Caco-2 (cell line): Measurements from ENCODE around the gene AQP5. TPM values are rescaled to one million over a fixed set of nuclear protein-coding genes. Genes with fewer than 3 reads are reported as not detected.

Experiments used
- BruUV-seq: library from RNA; stranded (reverse); fragments of 400-500 nt; replicated peaks from 2 replicates; lab custom pipeline; 2021; lab: Mats Ljungman, UMichigan
- CTCF ChIA-PET: fragments of 300-600 bp; sonication (Branson Sonifier 250); formaldehyde crosslinking; loops from one replicate; lab custom pipeline; 2022; ENCODE audit warnings: antibody characterized with exemption; lab: Charles Lee
- POLR2A ChIA-PET: fragments of 300-600 bp; sonication (Branson Sonifier 250); formaldehyde crosslinking; loops from one replicate; lab custom pipeline; 2022; ENCODE audit warnings: antibody characterized with exemption; lab: Charles Lee
- DNase-seq, 2 experiments: peaks; one replicate each; pipeline versions ENCODE4 v3.0.0 to v3.0.0-alpha.2; 2020 to 2022
- H3K27me3 ChIP-seq: replicated peaks from 2 replicates; pipeline ENCODE4 v1.6.0; 2011; ENCODE audit warnings: low read length; ENCODE audit not compliant: control insufficient read depth, insufficient read depth
- H3K36me3 ChIP-seq: 2 replicates; pipeline ENCODE4 v1.5.1; 2011; ENCODE audit warnings: low read length; ENCODE audit not compliant: control insufficient read depth, insufficient read depth
- H3K4me1 ChIP-seq: fragments of 250-450 bp; sonication (Bioruptor Pico); 2 replicates; pipeline ENCODE4 v1.5.1; 2020; ENCODE audit warnings: mild to moderate bottlenecking
- H3K4me3 ChIP-seq: 2 replicates; pipeline ENCODE4 v1.5.1; 2011; ENCODE audit warnings: low read depth, mild to moderate bottlenecking, control low read depth, low read length
- H3K9me3 ChIP-seq: fragments of 250-450 bp; sonication (Bioruptor Pico); 2 replicates; pipeline ENCODE4 v1.5.1; 2020; ENCODE audit warnings: mild to moderate bottlenecking, moderate library complexity
- H3K27ac Mint-ChIP-seq: one replicate; pipeline ENCODE4 v1.8.0; 2022; ENCODE audit warnings: mixed read lengths; ENCODE audit not compliant: unreplicated experiment
- H3K27me3 Mint-ChIP-seq: one replicate; pipeline ENCODE4 v1.8.0; 2022; ENCODE audit warnings: mixed read lengths; ENCODE audit not compliant: insufficient read depth, unreplicated experiment
- H3K36me3 Mint-ChIP-seq: one replicate; pipeline ENCODE4 v1.8.0; 2022; ENCODE audit warnings: mild to moderate bottlenecking, mixed read lengths; ENCODE audit not compliant: insufficient read depth, unreplicated experiment
- H3K4me1 Mint-ChIP-seq: one replicate; pipeline ENCODE4 v1.8.0; 2022; ENCODE audit warnings: low read depth, mixed read lengths; ENCODE audit not compliant: unreplicated experiment
- H3K4me3 Mint-ChIP-seq: one replicate; pipeline ENCODE4 v1.8.0; 2022; ENCODE audit warnings: mild to moderate bottlenecking, moderate library complexity, mixed read lengths; ENCODE audit not compliant: unreplicated experiment
- H3K9me3 Mint-ChIP-seq: one replicate; pipeline ENCODE4 v1.8.0; 2022; ENCODE audit warnings: mixed read lengths; ENCODE audit not compliant: unreplicated experiment
- intact Hi-C: fragments of 100-400 bp; cut with micrococcal nuclease; formaldehyde crosslinking; loops from one replicate; pipeline ENCODE4 v1.10.0; 2022; ENCODE audit not compliant: unreplicated experiment
- total RNA-seq: library from RNA; stranded (reverse); gene quantifications from 2 replicates; pipeline ENCODE4 v1.2.3, GENCODE V29; 2022
- TF ChIP-seq, protein P1 (sequence below), 2 experiments: fragments of 200-600 bp in 1 of 2; IDR thresholded peaks; 1 replicate in 1 of 2; 2 replicates in 1 of 2; pipeline versions ENCODE4 v1.5.1 to v1.8.0; 2011 to 2022; ENCODE audit warnings: antibody characterized with exemption in 1 of 2, control low read depth in 1 of 2, inconsistent platforms in 1 of 2, low read depth in 1 of 2, low read length in 1 of 2, mild to moderate bottlenecking in 1 of 2, moderate library complexity in 1 of 2; ENCODE audit not compliant: insufficient read depth in 1 of 2, severe bottlenecking in 1 of 2, unreplicated experiment in 1 of 2

The AQP5 gene
- total RNA-seq, 1 experiment from 2014 or later, result not detected

DNA sequence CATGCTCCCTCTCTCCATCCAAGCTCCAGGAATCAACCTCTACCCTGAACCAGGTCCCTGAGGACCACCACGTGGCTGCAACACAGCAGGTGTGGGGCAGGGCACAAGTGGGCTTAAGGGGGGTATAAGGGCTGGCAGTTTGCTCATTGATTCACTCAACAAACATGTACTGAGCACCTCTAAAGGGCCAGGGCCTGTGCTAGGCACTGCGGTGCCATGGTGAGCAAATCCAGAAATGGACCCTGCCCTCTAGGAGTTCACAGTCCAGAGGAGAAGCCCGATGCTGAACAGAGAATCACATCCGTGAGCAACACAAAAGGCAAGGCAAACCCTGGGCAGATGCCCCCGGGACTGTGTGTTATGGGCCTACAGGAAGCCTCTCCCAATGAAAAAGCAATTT is 17.6 kb upstream of the AQP5 start:
- CTCF ChIA-PET, result interaction anchor here (0.6 kb wide), 1 partner anchor 203 kb away, joined by 5 read pairs; the partner anchor contains the start of gene TMBIM6

DNA sequence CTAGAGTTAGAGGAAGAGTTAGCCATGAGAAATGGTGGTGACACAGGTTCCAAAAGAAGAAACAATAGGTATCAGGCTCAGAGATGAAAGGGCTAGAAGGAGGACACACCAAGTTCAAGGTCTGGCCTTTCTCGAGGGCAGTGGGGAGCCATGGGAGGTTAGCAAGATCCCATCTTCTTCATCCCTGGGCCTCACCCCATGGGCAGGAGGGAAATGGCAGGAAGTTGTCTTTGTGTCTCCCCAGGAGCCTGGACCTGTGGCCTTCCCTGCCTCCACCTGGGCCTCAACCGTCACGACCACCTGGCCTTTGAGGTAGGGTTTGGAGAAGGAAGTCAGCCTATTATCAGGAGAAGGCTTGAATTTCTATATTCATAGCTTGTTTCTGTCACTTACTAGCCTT is 17.0 kb upstream of the AQP5 start:
- intact Hi-C loops, result no loop called here

More for the DNA sequence above, 17.6 kb upstream of the AQP5 start:
- no peaks in the 10 kb centered on the region for H3K9me3 Mint-ChIP-seq
- no peaks in the 10 kb centered on the region for H3K27me3 Mint-ChIP-seq
- intact Hi-C loops, result no loop called here
- Histone ChIP-seq H3K9me3 (no peaks in the 10 kb centered on the region), H3K4me3 (no peak overlapping the region), H3K4me1 (peaks cover 5% of the 10 kb centered on the region), H3K27me3 (no peaks in the 10 kb centered on the region), H3K36me3 (no peaks in the 10 kb centered on the region)
- H3K36me3 Mint-ChIP-seq, result peaks cover 10% of the 10 kb centered on the region
- TF ChIP-seq, protein P1, sequence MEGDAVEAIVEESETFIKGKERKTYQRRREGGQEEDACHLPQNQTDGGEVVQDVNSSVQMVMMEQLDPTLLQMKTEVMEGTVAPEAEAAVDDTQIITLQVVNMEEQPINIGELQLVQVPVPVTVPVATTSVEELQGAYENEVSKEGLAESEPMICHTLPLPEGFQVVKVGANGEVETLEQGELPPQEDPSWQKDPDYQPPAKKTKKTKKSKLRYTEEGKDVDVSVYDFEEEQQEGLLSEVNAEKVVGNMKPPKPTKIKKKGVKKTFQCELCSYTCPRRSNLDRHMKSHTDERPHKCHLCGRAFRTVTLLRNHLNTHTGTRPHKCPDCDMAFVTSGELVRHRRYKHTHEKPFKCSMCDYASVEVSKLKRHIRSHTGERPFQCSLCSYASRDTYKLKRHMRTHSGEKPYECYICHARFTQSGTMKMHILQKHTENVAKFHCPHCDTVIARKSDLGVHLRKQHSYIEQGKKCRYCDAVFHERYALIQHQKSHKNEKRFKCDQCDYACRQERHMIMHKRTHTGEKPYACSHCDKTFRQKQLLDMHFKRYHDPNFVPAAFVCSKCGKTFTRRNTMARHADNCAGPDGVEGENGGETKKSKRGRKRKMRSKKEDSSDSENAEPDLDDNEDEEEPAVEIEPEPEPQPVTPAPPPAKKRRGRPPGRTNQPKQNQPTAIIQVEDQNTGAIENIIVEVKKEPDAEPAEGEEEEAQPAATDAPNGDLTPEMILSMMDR (IDR thresholded peaks at IDR 0.05; ENCODE audit: insufficient read depth in 1 of 2, low read depth in 1 of 2, low read length in 1 of 2, severe bottlenecking in 1 of 2, unreplicated experiment in 1 of 2), result no peak
- no peak for DNase-seq
- H3K4me1 Mint-ChIP-seq, result peaks cover 12% of the 10 kb centered on the region
- no peak overlapping the region for H3K4me3 Mint-ChIP-seq
- POLR2A ChIA-PET, result no interaction called here
- no TSS peak for BruUV-seq
- no peak overlapping the region for H3K27ac Mint-ChIP-seq

DNA sequence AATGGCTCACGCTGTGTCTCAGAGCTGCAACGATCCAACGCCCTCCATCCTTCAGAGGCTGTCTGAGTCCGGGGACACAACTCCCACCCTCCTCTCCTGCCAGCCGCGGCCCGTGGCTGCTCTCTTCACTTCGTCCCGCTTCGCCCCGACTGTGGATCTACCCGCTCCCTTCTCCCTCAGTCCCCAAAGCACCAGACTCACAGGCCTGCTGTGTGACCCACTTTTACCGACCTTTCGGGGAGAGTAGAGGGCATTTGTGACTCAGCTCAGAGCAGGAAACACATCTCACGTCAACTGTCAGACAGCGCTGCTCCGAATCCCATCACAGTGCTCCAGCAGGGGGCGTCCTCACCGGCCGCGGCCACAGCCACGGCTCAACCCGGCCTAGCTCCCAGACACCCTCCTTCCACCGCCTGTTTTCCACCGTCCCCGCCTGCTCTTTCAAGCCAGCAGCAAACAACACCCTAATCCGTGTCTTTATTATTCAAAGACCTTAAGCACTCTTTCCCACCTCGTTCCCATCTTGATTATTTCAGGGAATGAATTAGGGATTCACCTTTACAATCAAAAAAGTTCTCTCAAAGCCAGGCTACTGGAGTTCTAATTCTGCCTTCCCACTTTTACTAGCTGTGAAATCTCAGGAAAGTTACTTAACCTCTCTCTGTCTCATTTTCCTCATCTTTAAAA is 16.1 kb upstream of the AQP5 start:
- no peak overlapping the region for H3K27ac Mint-ChIP-seq
- H3K9me3 ChIP-seq, result no peaks in the 10 kb centered on the region
- no peaks in the 10 kb centered on the region for H3K27me3 Mint-ChIP-seq
- no peak overlapping the region for H3K4me3 Mint-ChIP-seq
- DNase-seq, result peak in 1 of 2 experiments; percentile 68
- TF ChIP-seq, protein P1 (IDR thresholded peaks at IDR 0.05; ENCODE audit: insufficient read depth in 1 of 2, low read depth in 1 of 2, low read length in 1 of 2, severe bottlenecking in 1 of 2, unreplicated experiment in 1 of 2), result peak; percentile 64 to 76
- no TSS peak for BruUV-seq
- H3K27me3 ChIP-seq, result no peaks in the 10 kb centered on the region
- intact Hi-C loops, result no loop called here
- ChIA-PET CTCF (interaction anchor here (0.6 to 1.6 kb wide), 5 partner anchors 22 to 169 kb away, joined by 3 to 9 read pairs (median 5); no protein-coding TSS in a partner anchor), POLR2A (interaction anchor here (0.6 kb wide), 1 partner anchor 281 kb away, joined by 3 read pairs; no protein-coding TSS in a partner anchor)
- H3K9me3 Mint-ChIP-seq, result no peaks in the 10 kb centered on the region
- no peaks in the 10 kb centered on the region for H3K36me3 ChIP-seq
- peaks cover 8% of the 10 kb centered on the region for H3K36me3 Mint-ChIP-seq
- H3K4me1 Mint-ChIP-seq, result peaks cover 12% of the 10 kb centered on the region
- peaks cover 5% of the 10 kb centered on the region; the same call in 1 of the 2 replicates for H3K4me1 ChIP-seq
- no peak overlapping the region for H3K4me3 ChIP-seq

More for the DNA sequence above, 17.0 kb upstream of the AQP5 start:
- no peaks in the 10 kb centered on the region for H3K36me3 ChIP-seq
- DNase-seq, result no peak
- POLR2A ChIA-PET, result no interaction called here
- no peaks in the 10 kb centered on the region for H3K27me3 ChIP-seq
- H3K4me1 Mint-ChIP-seq, result peaks cover 12% of the 10 kb centered on the region
- H3K27me3 Mint-ChIP-seq, result no peaks in the 10 kb centered on the region
- CTCF ChIA-PET, result interaction anchor here (1.6 kb wide), 1 partner anchor 126 kb away, joined by 5 read pairs; no protein-coding TSS in a partner anchor
- H3K4me3 ChIP-seq, result no peak overlapping the region
- H3K36me3 Mint-ChIP-seq, result peaks cover 10% of the 10 kb centered on the region
- no peaks in the 10 kb centered on the region for H3K9me3 ChIP-seq
- H3K4me3 Mint-ChIP-seq, result no peak overlapping the region
- TF ChIP-seq, protein P1 (IDR thresholded peaks at IDR 0.05; ENCODE audit: insufficient read depth in 1 of 2, low read depth in 1 of 2, low read length in 1 of 2, severe bottlenecking in 1 of 2, unreplicated experiment in 1 of 2), result no peak
- no peak overlapping the region for H3K27ac Mint-ChIP-seq
- BruUV-seq, result no TSS peak
- no peaks in the 10 kb centered on the region for H3K9me3 Mint-ChIP-seq
- H3K4me1 ChIP-seq, result peaks cover 5% of the 10 kb centered on the region
